Osteoblast (primary cell): ENCODE data around the gene PTPRZ1. TPM values are rescaled to one million over a fixed set of nuclear protein-coding genes. Genes with fewer than 3 reads are reported as not detected.

ENCODE experiments used
- DNase-seq: peaks from one replicate; pipeline ENCODE4 v3.0.0; 2011; ENCODE audit warnings: low spot score, mixed read lengths; ENCODE audit not compliant: insufficient read length; ENCODE audit errors: missing footprints
- H2AFZ ChIP-seq: 2 replicates; pipeline ENCODE4 v1.6.0; 2011; ENCODE audit warnings: mild to moderate bottlenecking, low read length
- H3K27ac ChIP-seq: 2 replicates; pipeline ENCODE4 v1.5.1; 2011; ENCODE audit warnings: mild to moderate bottlenecking, low read depth, low read length, moderate library complexity
- H3K27me3 ChIP-seq: 2 replicates; pipeline ENCODE4 v1.6.0; 2012; ENCODE audit warnings: mild to moderate bottlenecking, control low read depth, inconsistent platforms, low read length, moderate library complexity; ENCODE audit not compliant: insufficient read depth
- H3K36me3 ChIP-seq: 2 replicates; pipeline ENCODE4 v1.5.1; 2011; ENCODE audit warnings: mild to moderate bottlenecking, low read length, control low read depth, moderate library complexity; ENCODE audit not compliant: insufficient read depth
- H3K4me1 ChIP-seq: 2 replicates; pipeline ENCODE4 v1.5.1; 2011; ENCODE audit warnings: mild to moderate bottlenecking, low read length, control low read depth, moderate library complexity; ENCODE audit not compliant: insufficient read depth
- H3K4me2 ChIP-seq: 2 replicates; pipeline ENCODE4 v1.6.0; 2011; ENCODE audit warnings: mild to moderate bottlenecking, low read length; ENCODE audit not compliant: insufficient read depth
- H3K4me3 ChIP-seq: fragments of 200-600 bp; sonication (generic); 3 replicates; pipeline ENCODE4 v1.5.1; 2012; ENCODE audit warnings: mild to moderate bottlenecking, low read length, inconsistent platforms; ENCODE audit not compliant: insufficient read depth
- H3K79me2 ChIP-seq: 2 replicates; pipeline ENCODE4 v1.6.0; 2012; ENCODE audit warnings: mild to moderate bottlenecking, low read length, control low read depth, inconsistent platforms; ENCODE audit not compliant: insufficient read depth
- H3K9me3 ChIP-seq: 2 replicates; pipeline ENCODE4 v1.5.1; 2011; ENCODE audit warnings: low read depth, low read length, control low read depth
- H4K20me1 ChIP-seq: 2 replicates; pipeline ENCODE4 v1.6.0; 2012; ENCODE audit warnings: mild to moderate bottlenecking, low read length, control low read depth; ENCODE audit not compliant: insufficient read depth
- total RNA-seq: library from RNA; depleted of rRNA; stranded (reverse); fragments of >200 nt; gene quantifications from 2 replicates; pipeline ENCODE4 v1.2.3, GENCODE V29; 2012
- TF ChIP-seq, protein P1 (sequence below): IDR thresholded peaks from 2 replicates; pipeline ENCODE4 v1.5.1; 2011; ENCODE audit warnings: mild to moderate bottlenecking, low read depth, low read length, moderate library complexity; ENCODE audit errors: extremely low read depth

PTPRZ1 gene
- total RNA-seq, 1 donor, result not detected

DNA sequence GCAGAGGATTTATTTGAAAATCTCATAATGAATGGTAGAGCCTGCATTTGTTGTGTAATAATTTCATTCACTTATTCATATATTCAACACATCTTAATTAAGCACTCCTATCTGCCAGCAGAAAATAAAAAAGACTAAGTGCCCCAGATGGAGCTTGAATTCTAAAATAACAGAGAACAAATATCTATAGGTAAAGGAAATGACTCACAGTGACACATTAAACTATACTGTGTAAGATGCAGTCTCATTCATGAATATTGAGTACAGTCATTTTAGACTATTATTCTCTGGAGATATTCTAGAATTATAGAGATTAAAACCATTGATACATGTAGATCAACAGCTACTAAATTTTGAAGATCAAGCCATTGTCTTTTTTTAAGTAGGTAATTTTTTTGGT, 72.1 kb downstream of the PTPRZ1 start:
- no peak for DNase-seq
- no peaks in the 10 kb centered on the region for H3K79me2 ChIP-seq
- no peaks in the 10 kb centered on the region for H3K4me1 ChIP-seq
- no peaks in the 10 kb centered on the region for H3K9me3 ChIP-seq
- no peak overlapping the region for H3K4me3 ChIP-seq
- H4K20me1 ChIP-seq, result no peaks in the 10 kb centered on the region
- TF ChIP-seq, protein P1, sequence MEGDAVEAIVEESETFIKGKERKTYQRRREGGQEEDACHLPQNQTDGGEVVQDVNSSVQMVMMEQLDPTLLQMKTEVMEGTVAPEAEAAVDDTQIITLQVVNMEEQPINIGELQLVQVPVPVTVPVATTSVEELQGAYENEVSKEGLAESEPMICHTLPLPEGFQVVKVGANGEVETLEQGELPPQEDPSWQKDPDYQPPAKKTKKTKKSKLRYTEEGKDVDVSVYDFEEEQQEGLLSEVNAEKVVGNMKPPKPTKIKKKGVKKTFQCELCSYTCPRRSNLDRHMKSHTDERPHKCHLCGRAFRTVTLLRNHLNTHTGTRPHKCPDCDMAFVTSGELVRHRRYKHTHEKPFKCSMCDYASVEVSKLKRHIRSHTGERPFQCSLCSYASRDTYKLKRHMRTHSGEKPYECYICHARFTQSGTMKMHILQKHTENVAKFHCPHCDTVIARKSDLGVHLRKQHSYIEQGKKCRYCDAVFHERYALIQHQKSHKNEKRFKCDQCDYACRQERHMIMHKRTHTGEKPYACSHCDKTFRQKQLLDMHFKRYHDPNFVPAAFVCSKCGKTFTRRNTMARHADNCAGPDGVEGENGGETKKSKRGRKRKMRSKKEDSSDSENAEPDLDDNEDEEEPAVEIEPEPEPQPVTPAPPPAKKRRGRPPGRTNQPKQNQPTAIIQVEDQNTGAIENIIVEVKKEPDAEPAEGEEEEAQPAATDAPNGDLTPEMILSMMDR, result no peak
- H3K4me2 ChIP-seq, result no peak overlapping the region
- H3K27me3 ChIP-seq, result no peaks in the 10 kb centered on the region
- H2AFZ ChIP-seq, result no peak overlapping the region
- H3K27ac ChIP-seq, result no peak overlapping the region
- H3K36me3 ChIP-seq, result no peaks in the 10 kb centered on the region

DNA sequence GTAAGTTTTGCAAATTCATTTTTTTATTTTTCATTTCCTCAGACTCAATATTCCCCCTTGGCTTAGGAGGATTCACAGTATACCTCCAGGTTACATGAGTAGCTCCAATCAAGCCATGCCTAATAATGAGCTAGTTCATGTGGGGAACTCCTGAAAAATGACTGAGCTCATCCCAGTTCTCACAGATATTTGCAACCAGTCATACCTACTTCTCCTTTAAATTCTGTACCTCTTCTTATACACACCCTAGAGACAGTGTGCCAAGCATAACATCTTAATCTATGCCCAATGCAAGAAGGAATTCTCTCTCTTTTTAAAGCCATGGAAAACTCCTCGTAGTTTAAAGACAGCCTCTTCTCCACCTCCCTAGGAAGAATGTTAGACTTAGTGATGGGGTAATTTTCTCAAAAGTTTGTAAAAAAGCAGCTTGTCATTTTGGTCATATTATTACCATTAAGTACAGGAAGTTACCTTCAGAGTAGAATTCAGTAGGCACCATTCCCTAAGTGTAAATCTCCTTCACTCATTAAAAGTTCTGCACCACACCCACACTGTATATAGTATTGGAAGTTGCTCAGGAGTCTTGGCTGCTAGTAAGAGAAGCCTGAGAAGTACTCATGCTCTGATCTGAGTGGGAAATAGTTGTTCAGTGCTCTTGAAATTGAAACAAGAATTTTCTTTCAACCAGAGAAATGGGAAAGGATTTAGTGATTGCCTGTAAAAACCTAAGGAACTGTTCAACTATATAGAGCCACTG, 72.7 kb downstream of the PTPRZ1 start:
- H3K27me3 ChIP-seq, result no peaks in the 10 kb centered on the region
- H4K20me1 ChIP-seq, result no peaks in the 10 kb centered on the region
- no peak overlapping the region for H3K27ac ChIP-seq
- no peaks in the 10 kb centered on the region for H3K79me2 ChIP-seq
- no peaks in the 10 kb centered on the region for H3K36me3 ChIP-seq
- H3K4me2 ChIP-seq, result no peak overlapping the region
- no peaks in the 10 kb centered on the region for H3K9me3 ChIP-seq
- DNase-seq, result no peak
- no peak overlapping the region for H2AFZ ChIP-seq
- no peak overlapping the region for H3K4me3 ChIP-seq
- H3K4me1 ChIP-seq, result no peaks in the 10 kb centered on the region
- TF ChIP-seq, protein P1, result no peak

DNA sequence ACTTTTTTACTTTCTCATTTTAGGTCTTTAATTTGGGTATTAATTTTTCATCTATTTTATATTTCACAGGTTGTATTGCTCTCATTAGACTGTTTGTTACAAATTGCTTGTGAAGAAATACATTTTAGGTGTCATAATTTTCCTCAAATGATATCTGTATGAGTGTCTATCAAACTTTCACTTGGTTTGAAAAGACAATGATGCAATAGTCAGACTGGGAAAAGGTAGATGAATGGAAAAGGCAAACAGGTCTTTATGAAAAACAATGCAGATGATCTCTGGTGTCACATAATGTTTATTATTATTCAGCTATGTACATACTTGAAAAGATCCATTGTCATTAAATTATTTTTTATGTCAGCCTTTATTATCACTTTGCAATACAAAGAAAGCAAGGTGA, 80.2 kb downstream of the PTPRZ1 start:
- H3K4me1 ChIP-seq, result no peaks in the 10 kb centered on the region
- no peak overlapping the region for H2AFZ ChIP-seq
- no peaks in the 10 kb centered on the region for H3K27me3 ChIP-seq
- no peaks in the 10 kb centered on the region for H3K79me2 ChIP-seq
- no peak overlapping the region for H3K4me3 ChIP-seq
- DNase-seq, result no peak
- no peaks in the 10 kb centered on the region for H4K20me1 ChIP-seq
- H3K27ac ChIP-seq, result no peak overlapping the region
- H3K4me2 ChIP-seq, result no peak overlapping the region
- H3K9me3 ChIP-seq, result no peaks in the 10 kb centered on the region
- TF ChIP-seq, protein P1, result no peak
- H3K36me3 ChIP-seq, result no peaks in the 10 kb centered on the region

DNA sequence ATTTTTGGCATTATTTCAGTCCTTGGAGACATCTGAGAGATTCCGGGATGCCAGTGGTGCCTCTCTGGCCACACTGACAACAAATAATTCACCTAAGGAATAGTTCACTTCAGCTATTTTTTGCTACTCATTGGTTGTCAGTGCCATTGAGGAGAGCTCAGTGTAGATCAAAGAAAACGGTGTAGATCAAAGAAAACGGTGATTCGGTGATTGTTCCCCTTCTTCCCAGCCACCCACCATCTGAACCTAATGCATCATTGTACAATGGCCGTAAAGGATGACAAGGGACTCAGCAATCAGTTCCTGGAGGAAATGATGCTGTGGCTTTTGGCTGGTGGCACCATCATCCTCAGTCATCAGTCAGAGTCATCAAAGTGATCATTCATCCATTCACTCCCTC, 80.6 kb downstream of the PTPRZ1 start:
- Histone ChIP-seq H2AFZ (no peak overlapping the region), H3K4me3 (no peak overlapping the region), H3K4me2 (no peak overlapping the region), H3K27me3 (no peaks in the 10 kb centered on the region), H3K27ac (no peak overlapping the region), H3K36me3 (no peaks in the 10 kb centered on the region), H3K4me1 (no peaks in the 10 kb centered on the region), H4K20me1 (no peaks in the 10 kb centered on the region), H3K9me3 (no peaks in the 10 kb centered on the region), H3K79me2 (no peaks in the 10 kb centered on the region)
- TF ChIP-seq, protein P1, result no peak
- DNase-seq, result no peak
